GM08714 (cell line): ENCODE measurements around the gene PCGF6.

Experiments used
- H3K4me3 ChIP-seq: fragments of 200-500 bp; sonication (Bioruptor generic); 2 replicates; pipeline ENCODE4 v1.5.1; 2014; ENCODE audit warnings: mild to moderate bottlenecking, low read length, inconsistent platforms
- ZNF274 ChIP-seq: IDR thresholded peaks from 2 replicates; pipeline ENCODE4 v1.6.1; 2012; ENCODE audit warnings: mild to moderate bottlenecking, low read depth, low read length

PCGF6 gene

DNA sequence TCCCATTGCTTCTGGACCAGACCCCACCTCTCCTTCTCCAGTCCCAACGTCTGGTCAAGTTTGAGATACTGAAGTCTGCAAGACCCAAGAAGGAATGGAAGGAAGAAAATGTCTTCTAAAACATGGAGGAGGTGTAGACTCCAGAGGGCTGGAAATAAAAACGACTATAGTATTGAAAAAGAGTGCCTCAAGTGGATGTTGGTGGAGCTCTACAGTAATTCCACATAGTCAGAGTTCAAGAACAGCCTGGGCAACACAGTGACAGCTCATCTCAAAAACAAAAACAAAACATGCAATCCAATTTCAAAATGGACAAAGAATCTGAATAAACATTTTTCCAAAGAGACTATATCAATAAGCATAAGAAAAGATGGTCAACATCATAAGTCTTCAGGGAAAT, 2.3 kb upstream of the PCGF6 start:
- no peak for TF ChIP-seq ZNF274
- H3K4me3 ChIP-seq: no peak overlapping the region

DNA sequence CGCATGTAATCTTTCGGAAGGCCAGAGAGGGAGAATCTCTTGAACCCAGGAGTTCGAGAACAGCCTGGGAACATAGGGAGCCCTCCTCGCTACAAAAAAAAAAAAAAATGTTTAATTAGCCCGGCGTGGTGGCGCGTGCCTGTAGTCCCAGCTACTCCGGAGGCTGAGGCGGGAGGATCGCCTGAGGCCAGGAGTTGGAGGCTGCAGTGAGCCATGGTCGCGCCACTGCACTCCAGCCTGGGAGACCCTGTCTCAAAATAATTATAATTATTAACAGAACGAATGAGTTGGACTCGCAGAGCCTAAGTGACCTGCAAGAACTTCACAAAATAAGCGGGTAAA, 794 bp downstream of the PCGF6 start:
- no peak for TF ChIP-seq ZNF274
- peak overlapping the region; percentile 93 for H3K4me3 ChIP-seq

DNA sequence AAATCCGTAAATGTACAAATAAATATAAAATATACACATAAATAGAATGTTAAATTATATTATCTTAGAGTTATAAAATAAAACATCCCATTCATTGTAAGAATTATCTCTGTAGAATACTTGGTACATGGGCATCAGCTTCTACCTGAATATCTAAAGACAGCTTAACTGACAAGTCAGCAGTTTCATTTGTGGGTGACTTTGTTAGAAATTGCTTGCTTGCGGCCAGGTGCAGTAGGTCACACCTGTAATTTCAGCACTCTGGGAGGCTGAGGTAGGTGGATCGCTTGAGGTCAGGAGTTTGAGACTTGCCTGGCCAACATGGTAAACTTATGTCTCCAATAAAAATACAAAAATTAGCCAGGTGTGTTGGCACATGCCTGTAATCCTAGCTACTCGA, 14.6 kb downstream of the PCGF6 start:
- no peak overlapping the region for H3K4me3 ChIP-seq

DNA sequence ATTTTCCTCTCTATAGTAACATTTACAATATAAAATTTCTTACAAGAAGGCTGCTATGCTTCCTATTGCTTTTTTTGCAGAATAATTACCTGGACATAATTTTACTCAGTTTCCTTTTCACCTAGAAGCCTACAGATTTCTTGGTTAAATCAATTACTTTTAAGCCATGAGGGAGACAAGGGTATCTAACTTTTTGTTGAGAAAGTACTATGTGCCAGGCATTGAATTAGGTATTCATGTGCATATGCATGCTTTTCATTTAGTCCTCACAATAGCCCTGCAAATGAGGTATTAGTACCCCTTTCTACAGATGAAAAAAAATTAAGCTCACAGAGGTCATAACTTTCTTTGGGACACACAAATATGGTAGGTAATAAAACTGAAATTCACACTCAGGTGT, 16.4 kb downstream of the PCGF6 start:
- TF ChIP-seq ZNF274: no peak
- H3K4me3 ChIP-seq: no peak overlapping the region

More for the DNA sequence above, 14.6 kb downstream of the PCGF6 start:
- no peak for TF ChIP-seq ZNF274

DNA sequence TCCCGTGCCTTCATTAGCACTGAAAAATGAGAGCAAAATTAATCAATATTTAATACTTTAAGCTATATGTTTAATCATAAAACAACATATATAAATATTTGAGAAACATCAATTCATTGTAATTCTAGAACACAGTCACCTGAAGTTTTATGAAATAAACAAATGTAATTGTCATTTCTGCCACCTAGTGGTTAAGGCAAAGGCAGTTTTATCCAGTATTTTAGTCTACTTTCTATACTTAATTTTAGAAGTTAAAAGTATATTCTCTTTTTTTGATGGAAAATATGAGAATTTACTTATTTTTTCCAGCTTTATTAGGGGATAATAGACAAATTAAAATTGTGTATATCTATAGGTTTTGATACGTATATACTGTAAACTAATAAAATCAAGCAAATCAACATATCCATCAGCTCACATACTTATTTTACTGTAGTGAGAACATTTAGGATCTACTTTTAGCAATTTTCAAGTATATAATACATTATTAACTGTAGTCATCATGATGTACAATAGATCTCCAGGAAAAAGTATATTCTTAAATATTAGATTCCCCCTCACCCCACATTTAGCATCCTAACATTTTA, 16.9 kb downstream of the PCGF6 start:
- no peak for TF ChIP-seq ZNF274
- no peak overlapping the region for H3K4me3 ChIP-seq

DNA sequence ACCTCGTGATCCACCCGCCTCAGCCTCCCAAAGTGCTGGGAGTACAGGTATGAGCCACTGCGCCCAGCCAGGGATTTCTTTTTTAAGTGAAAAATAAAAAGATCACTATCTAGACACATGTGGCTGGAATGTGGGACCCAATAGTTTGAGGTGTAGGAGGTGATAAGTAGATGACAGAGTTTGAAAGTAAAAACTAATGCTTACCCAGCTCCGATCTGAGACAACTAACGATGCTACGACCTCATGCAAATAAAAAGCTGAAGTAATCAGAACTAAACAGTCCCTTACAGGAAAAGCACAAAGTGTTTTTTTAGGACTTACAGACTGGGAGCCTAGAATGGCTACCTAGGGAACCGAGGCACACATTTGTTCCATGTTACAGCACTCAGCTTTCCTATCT, 23.0 kb downstream of the PCGF6 start:
- TF ChIP-seq ZNF274: no peak
- H3K4me3 ChIP-seq: no peak overlapping the region

DNA sequence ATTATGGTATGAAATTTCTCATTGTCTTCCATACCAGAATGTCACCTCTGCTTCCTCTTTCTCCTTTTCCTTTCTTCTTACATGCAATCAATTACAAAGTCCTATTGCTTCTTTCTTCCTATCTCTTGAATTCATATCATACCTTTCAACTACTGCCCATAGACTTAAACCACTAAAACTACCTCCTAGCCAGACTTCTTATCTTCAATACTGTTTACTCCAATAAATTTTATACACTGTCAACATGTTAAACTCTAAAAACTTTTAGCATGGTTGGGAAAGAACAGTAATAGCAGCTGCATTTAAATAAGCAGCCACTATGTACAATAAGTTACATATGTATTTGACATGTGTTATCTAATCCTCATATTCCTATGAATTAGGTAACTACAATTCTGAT, 34.9 kb downstream of the PCGF6 start:
- TF ChIP-seq ZNF274: no peak
- no peak overlapping the region for H3K4me3 ChIP-seq

DNA sequence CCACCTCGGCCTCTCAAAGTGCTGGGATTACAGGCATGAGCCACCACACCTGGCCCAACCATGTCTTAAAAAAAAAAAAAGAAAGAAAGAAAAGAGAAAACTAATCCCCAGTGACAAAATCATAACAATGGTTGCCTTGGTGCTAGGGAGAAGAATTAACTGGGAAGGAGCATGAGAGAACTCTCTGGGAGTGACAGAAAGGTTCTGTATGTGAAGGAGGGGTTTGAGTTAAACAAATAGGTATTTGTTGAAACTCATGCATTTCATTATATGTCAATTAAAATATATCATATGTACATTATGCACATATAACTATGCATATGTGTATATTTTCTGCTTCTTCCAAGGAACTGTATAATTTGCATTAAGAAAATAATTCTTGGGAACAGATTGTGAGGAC, 40.7 kb downstream of the PCGF6 start:
- no peak overlapping the region for H3K4me3 ChIP-seq
- no peak for TF ChIP-seq ZNF274

DNA sequence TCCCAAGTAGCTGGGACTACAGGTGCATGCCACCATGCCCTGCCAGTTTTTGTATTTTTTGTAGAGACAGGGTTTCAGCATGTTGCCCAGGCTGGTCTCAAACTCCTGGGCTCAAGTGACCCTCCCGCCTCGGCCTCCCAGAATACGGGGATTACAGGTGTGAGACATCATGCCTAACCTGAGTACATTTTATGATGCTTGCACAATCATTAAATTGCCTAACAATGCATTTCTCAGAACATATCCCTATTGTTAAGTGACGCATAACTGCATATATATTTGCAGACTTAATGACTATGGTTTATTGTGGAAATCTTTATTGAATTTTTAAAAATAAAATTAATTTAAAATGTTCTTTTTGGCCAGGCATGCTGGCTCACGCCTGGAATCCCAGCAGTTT, 43.3 kb downstream of the PCGF6 start:
- H3K4me3 ChIP-seq: no peak overlapping the region
- no peak for TF ChIP-seq ZNF274

DNA sequence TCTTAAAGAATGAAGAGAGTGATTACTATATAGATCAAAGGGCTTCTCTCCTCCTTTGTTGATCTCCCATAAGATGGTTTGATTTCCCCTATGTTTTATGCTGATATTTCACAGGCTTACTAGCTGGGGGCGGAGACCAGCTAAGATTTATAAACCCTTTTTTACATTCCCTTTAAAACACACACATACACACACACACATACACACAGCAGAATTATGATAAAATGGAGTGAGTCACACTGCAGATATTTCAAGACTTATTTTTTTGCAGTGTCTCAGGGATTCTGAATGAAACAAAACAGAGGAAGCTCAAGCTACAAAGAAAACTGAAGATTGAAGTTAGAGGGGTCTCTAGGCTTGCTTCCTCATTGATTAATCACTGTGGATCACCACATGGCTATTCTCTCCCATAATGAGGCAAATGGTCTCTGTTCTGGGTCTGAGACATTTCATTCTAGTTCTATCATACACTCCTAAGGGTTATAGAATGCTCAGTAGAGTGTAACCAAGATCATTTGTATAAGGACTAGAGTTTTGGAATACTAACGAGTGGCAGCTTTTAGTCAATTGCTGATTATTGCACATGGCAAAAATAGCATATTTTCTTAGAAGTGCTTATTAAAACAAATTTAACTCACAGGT, 55.4 kb downstream of the PCGF6 start:
- TF ChIP-seq ZNF274: no peak
- H3K4me3 ChIP-seq: no peak overlapping the region

DNA sequence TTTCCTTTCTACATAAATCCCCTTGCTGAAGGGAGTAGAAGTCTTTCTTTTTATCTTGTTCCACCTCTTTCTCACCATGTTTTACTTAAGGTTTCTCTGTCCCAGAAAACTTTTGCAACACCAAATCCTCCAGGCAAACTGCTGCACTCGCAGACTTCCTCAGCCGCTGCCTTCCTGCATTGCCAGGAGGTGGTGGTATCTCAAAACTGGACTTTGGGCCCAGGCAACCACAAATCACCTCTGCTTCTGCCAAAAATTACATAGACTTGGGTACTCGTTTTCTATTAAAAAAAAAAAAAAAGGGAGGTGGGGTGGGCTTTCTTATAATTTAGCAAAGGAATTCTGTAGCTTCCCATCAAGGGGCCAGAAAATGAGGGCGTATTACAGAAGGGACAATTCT, 59.4 kb downstream of the PCGF6 start:
- H3K4me3 ChIP-seq: no peak overlapping the region
- TF ChIP-seq ZNF274: no peak

DNA sequence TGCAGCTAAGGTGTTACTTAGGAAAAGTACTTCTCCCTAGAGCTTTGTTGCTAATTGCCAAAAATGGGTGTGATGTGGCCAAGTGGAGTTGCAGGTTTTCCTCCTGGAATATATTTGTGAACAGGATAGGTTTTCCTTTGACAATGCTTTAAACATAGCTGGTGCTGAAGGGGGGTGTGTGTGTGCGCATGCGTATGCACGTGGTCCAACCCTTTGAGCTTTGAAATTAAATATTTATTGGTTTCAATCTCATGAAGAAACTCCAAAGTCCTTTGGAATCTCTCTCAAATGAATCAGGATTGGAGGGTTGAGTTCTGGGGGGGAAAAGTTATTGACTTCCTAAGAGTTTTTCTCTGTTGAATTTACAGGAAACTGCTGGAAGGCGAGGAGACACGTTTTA, 62.9 kb downstream of the PCGF6 start:
- TF ChIP-seq ZNF274: no peak
- H3K4me3 ChIP-seq: no peak overlapping the region

DNA sequence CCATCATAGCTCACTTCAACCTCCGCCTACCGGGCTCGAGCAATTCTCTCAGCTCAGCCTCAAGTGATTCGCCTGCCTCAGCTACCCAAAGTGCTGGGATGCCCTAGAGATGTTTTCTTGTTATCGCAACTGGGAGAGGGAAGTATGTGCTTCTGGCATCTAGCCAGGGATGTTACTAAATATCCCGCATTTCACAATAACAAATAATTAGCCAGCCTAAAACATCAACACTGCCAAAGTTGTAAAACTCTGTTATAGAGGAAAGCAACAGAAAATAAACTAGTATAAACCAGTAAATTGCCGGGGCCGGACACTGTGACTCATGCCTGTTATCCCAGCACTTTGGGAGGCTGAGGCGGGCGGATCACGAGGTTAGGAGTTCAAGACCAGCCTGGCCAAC, 66.8 kb downstream of the PCGF6 start:
- H3K4me3 ChIP-seq: no peak overlapping the region
- no peak for TF ChIP-seq ZNF274

DNA sequence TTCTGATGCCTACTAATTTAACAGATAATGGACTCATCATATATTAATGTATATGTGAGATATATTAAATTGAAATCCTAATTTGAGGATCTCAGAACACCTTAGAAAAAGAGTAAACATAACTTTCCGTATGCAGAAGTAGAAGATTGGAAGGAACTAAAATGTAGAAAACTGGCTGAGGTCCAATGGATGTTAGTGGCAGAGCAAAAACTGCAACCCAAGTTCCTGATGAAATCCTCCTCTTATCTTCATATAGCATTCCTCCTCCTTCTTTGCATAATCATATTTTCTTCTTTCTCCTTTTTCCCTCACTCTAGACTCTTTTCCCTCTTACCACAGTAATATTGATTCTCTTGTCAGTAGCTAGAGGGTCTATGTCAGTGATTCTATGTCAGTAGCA, 68.0 kb downstream of the PCGF6 start:
- no peak for TF ChIP-seq ZNF274
- no peak overlapping the region for H3K4me3 ChIP-seq

DNA sequence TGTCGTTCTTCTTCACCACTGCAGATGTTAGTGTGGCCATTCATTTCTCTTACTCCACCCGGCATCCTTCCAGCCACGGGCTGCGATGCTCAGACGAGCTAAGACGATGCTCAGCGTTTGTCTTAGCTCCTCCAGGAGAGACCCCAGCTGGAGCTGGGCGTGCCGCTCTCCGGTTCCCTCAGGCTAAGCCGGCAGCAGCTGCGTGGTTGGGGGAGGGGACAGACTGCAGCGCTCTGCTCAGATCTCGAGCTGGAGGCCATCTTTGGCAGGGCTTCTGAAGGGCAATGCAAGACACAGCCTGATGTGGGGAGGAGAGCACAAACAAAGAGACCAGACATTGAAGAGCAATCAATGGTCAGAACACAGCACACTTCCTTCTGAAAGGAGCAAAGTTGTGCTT, 69.2 kb downstream of the PCGF6 start:
- no peak overlapping the region for H3K4me3 ChIP-seq
- TF ChIP-seq ZNF274: no peak

DNA sequence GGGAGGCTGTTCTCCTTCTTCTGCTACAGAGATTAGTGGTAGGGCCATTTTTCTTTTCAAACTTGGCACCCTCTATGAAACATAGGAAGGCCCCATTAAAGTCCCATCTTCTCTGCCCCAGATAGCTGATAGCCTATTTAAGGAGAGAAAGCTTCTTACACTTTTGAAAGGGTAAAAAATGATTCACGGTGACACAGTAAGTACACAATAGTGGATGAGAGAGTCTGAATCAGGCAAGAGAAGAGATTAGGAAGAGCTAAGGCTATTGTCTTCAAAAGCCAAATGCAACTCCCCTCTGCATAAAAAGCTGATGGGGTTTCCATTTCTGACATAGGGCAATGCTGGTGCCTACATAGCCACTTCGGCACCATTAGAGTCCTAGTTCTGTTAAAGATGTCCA, 70.4 kb downstream of the PCGF6 start:
- TF ChIP-seq ZNF274: no peak
- no peak overlapping the region for H3K4me3 ChIP-seq
